ENCODE measurements around the gene GASK1A.
"Not testable (repeated sequence)": the region's sequence is repeated elsewhere in the genome, so short reads cannot be mapped to it uniquely, and the experiment has no call there.

GASK1A gene

DNA sequence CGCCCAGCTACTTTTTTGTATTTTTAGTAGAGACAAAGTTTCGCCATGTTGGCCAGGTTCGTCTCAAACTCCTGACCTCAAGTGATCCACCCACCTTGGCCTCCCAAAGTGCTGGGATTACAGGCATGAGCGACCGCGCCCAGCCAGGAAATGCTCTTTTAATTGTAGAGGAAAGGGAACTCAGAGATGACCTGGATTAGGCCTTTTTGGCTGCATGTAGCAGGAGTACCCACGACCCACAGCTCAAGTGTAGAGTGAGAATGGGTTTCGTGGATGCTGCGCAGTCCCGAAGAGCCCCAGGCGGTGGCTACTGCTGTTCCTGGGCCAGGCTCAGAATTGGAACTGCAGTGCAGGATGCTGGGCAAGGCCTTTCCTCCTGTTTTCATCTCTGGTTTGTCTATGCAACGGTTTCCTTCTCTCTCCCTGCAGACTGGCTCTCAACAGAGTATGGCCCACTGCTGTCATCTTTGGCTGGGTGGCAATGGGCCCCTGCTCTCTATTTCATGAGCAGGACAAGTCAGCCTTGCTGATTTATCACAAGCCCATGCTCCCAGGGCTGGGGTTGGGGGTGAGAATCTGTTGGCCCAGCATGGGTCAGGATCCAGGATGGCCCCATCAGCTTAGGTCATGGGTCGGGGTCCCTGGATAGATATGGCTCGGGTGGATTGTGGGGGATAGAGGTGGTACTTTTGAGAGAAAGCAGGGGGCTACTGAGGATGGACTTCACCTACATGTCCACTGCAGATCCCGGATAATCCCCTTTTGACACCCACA lies 51.2 kb downstream of the GASK1A start:
- no peak overlapping the region for H3K4me3 ChIP-seq (ENCODE audit: low read depth, low read length)

DNA sequence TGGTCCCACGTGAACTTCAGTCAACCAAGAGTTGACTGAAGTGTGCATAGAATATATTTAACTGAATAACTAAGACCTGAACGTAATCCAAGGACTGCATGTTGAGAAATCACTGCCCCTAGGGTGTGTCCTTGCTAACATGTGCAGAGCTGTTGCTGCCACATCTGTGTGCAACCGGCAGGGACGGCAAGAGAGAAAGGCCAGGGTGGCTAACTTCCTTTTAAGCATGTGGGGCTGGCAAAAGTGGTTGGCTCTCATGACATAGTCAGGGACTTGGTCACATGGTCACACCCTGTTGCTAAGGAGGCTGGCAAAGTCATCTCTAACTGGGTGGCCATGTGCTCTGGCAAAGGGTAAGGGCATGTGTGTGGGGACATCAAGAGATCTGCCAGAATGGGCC lies 52.4 kb downstream of the GASK1A start:
- H3K4me3 ChIP-seq (ENCODE audit: low read depth, low read length): no peak overlapping the region

DNA sequence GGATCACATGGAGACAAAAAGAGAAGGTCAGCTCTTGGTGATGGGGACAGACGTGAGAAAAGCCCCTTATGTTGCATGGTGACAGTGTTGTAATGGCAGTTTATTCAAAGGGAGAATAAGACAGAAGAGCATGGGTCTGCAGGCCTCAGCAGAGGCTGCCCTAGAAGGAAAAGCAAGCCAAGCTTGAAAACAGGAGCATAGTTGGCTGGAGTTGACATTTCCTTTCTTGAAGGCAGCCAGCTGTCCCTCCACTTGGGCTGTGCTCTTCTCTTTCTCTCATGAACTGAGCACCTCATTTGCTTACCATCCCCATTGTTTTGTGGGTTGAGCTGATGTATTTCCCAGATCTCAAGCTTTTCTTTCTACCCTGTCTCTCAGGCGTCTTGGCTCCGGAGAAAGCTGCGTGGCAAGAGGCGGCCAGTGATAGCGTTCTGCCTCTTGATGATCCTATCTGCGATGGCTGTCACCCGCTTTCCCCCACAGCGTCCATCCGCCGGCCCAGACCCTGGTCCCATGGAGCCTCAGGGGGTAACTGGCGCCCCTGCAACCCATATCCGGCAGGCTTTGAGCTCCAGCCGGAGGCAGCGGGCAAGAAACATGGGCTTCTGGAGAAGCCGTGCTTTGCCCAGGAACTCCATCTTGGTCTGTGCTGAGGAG lies 52.9 kb downstream of the GASK1A start:
- H3K4me3 ChIP-seq (ENCODE audit: low read depth, low read length): no peak overlapping the region

DNA sequence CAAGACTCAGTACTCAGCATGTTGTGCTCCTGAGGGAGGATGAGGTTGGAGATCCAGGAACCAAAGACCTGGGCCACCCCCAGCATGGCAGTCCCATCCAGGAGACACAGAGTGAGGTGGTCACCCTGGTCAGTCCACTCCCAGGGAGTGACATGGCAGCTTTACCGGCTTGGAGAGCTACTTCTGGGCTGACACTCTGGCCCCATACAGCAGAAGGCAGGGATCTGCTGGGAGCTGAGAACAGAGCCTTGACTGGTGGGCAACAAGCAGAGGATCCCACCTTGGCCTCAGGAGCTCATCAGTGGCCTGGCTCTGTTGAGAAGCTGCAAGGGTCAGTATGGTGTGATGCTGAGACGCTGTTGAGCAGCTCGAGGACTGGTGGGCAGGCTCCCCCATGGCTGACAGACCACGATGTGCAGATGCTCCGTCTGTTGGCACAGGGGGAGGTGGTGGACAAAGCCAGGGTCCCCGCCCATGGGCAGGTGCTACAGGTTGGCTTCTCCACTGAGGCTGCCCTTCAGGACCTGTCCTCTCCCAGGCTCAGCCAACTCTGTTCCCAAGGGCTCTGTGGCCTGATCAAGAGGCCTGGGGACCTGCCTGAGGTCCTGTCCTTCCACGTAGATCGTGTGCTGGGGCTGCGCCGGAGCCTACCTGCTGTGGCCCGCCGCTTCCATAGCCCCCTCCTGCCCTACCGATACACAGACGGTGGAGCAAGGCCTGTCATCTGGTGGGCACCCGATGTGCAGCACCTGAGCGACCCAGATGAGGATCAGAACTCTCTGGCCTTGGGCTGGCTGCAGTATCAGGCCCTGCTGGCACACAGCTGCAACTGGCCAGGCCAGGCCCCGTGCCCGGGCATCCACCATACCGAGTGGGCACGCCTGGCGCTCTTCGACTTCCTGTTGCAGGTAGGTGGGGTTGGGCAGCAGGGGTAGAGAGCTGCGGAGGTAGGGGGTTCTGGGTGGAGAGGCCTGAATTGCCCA lies 53.8 kb downstream of the GASK1A start:
- H3K4me3 ChIP-seq (ENCODE audit: low read depth, low read length): no peak overlapping the region

DNA sequence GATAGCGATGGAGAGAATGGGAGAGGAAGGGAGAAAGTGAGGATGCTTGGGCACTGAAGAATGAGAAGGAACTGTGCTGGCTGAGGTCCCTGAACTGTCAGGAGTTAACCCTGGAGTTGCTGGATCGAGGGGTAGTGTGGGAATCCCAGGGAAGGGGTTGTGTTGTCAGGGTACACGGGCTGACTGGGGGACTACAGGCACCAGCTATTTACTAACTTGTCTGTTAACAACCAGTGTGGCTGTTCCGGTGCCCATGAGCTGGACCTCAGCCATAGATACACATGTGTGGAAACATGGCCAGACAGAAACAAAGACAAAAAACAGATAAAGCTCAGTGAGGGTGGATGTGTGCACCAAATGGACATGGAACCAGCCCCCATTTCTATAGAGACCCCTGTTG lies 55.1 kb downstream of the GASK1A start:
- H3K4me3 ChIP-seq (ENCODE audit: low read depth, low read length): no peak overlapping the region

DNA sequence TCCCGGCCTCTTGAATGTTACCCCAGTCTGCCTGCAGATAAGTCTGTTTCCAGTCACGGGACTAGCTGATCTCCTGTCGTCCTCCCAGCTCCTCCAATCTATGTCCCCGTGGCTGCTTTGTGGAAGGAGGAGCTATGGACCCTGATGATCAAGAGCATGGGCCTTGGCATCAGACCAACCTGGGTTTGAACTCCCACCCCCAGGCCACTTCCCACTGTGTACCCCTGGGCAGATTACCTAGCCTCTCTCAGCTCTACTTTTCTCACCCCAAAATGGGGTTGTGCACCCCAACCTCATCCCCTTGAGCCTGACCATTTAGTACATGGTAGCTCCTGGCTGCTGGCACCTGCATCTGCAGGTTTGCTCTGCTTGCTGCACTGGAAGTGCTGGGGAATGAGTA lies 55.8 kb downstream of the GASK1A start:
- no peak overlapping the region for H3K4me3 ChIP-seq (ENCODE audit: low read depth, low read length)

DNA sequence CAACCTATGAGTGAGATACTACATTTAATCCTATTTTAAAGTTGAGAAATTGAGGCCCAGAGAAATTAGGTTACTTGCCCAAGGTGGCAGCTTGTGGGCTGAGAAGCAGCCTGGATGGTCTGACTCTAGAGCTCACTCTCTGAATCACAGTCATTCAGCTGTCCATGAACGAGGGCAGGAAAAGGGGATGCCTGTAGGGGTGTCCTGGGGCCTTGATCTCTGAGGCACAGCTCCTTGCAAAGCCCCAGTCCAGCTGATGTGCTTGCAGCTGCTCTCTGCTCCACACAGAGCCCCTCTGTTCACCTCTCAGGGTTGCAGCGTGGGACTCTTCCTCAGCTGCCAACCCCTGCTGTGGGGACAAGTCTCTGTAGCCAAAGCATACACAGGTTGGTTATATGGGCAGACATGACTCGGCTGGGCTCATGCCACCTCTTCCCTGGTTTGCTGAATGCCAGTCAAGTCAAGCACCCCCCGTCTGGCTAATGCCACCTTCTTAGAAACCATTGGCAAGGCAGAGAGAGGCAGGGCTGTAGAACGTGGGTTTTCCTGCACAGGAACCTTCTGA lies 56.8 kb downstream of the GASK1A start:
- H3K4me3 ChIP-seq (ENCODE audit: low read depth, low read length): no peak overlapping the region

DNA sequence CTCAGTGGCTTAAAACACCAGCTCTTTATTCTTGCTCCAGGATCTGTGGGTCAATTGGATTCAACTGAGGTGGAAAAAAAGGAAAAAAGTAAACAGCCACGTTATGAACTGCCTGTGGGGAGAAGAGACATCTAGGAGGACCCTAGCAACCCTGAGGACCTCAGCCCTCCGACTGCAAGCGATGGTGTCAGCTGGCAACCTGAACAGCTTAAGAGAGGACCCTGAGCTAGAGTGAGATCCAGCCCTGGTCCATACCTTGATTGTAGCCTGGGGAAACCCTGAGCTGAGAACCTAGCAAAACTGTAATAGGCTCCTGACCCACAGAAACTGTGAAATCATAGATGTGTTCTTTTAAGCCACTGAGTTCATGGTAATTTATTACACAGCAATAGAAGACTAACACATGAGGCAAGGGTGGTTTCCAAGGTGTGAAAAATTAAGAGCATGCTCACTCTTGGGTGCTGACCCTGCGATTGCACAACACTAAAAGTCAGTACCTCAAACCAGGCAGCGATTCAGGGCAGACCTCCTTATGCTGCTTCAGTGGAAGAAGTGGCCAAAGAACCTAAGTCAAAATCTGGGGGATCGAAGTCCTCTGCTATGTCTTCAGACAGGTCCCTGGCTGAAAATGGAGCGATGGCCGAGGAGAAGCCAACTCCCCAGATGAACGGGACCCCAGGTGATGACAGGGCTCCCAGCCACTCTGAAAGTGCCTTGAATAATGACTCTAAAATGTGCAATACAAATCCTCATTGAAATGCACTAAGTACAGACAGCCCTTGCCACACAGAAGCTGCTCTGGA lies 57.7 kb downstream of the GASK1A start:
- H3K4me3 ChIP-seq (ENCODE audit: low read depth, low read length): no peak overlapping the region

DNA sequence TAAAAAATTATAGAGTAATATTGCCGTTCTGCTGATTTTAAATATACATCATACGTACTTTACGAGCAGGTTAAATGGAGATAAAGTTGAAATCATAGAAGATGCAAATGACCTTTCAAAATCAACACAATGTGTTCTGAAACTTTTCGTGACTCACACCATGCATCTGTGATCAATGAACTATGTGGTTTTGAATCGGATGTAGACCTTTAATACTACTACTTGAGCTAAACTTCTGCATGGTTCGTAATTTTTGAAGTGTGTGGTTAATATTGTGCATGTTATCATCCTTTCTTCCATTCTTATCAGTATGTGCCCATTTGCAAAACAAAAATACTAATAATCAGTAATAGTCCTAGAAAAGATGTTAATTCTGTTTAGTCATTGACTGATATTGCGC lies 58.9 kb downstream of the GASK1A start:
- no peak overlapping the region for H3K4me3 ChIP-seq (ENCODE audit: low read depth, low read length)

DNA sequence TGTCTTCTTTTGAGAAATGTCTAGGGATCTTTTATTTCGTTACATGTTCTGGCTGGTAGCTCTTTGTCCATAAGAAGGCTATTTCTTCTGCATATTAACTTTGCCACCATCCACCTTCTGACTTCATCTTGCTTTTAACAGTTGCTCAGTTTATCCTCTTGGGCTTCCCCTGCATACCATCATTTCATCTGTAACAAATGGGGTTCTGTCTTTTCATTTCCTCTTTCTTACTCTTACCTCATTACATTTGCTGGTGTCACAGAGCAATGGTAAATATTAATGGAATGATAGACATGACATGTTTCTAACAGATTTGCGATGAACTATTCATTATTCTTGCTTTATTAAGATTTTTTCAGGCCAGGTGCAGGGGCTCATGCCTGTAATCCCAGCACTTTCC lies 62.4 kb downstream of the GASK1A start:
- H3K4me3 ChIP-seq (ENCODE audit: low read depth, low read length): no peak overlapping the region

DNA sequence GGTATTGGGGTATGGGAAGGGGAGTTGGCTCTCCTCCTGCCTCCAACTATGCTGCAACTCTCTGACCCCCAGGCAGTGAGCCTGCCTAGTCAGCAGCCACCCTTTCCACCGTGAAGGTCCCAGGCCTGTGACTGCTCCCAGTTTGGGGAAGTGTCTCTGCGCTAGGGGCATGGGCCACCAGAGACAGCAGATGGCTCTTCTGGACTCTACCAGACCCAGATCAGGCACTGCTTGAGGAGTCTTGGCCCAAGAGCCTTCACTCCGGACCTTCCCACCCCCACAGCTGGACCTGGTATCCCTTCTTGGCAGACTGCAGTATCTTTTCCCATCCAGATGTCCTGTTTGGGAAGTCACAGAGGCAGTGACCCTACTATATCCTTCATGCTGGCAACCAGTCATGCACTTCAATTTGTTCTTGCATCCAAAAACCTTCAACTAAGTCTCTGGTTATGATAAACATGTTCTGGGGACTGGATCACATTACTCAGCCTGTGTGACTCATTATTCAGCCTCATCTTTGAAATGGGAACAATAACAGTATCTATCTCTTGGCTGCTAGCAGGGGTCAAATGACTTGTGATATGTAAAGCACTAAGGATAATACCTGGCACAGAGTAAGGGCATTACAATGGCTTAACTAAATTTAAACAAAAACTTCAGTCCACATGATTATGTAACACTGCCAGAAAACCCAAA lies 64.1 kb downstream of the GASK1A start:
- H3K4me3 ChIP-seq (ENCODE audit: low read depth, low read length): no peak overlapping the region

DNA sequence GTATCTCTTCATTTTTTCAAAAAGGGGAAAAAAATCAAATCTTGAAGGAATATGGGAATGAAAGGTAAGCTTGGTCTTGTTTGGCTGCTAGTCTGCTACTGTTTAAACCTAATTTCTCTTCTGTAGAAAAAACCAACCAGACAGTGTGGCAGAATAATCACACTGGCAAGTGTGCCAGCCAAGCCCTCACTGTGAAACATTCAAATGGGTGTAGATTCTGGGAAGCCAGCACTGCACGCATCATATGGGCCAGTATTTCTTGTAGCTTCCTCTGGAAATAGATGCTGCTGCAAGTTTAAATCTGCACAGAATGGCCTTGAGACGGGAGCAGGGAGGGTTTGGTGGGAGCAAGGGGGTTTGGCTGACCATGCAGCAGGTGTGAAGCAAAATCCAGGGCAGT lies 64.7 kb downstream of the GASK1A start:
- H3K4me3 ChIP-seq (ENCODE audit: low read depth, low read length): no peak overlapping the region

DNA sequence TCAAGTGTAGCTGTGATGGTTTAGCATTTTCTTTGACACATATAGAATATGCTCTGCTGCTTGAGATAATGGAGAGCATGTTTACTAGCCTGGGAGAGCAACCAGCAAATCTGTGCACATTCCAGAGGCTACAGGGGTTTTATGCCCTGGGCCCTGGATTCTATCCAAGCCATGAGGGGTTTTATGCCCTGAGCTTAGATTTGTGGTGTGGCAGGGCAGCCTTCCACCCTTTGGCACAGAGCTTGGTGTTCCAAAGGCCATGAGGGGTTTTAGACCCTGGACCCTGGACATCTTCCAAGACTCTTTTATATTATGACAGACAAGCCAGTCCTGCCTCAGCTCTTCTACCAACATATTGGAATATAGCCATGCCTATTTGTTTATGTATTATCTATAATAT lies 66.0 kb downstream of the GASK1A start:
- not testable (repeated sequence) for H3K4me3 ChIP-seq (ENCODE audit: low read depth, low read length)

DNA sequence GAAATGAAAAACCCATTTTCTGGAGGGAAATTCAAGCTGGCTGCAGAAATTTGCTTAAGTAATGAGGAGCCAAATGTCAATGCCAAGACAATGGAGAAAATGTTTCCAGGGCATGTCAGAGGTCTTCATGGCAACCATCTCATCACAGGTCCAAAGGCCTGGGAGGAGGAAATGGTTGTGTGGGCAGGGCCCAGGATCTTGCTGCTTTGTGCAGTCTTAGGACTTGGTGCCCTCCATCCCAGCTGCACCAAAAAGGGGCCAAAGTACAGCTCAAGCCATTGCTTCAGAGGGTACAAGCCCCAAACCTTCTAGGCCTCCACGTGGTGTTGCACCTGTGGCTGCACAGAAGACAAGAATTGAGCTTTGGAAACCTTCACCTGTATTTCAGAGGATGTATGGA lies 67.5 kb downstream of the GASK1A start:
- no peak overlapping the region for H3K4me3 ChIP-seq (ENCODE audit: low read depth, low read length)

DNA sequence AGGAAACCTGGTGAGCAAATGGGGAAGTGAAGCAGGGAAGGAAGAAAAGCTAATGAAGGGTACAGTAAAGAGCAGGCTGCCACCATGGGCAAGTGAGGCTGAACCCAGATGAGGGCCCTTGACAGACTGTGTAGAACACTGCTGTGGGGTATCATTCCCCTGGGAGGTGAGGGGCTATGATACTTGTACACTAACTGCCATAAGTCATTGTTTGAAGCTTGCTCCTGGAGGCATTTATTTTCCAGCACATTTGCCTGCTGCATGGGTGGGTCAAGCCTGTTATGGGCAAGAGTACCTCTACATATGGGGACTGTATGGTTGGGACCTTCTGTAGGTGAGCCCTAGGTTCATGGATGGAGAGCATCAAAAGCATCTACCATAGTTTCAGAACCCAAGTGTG lies 69.4 kb downstream of the GASK1A start:
- no peak overlapping the region for H3K4me3 ChIP-seq (ENCODE audit: low read depth, low read length)

DNA sequence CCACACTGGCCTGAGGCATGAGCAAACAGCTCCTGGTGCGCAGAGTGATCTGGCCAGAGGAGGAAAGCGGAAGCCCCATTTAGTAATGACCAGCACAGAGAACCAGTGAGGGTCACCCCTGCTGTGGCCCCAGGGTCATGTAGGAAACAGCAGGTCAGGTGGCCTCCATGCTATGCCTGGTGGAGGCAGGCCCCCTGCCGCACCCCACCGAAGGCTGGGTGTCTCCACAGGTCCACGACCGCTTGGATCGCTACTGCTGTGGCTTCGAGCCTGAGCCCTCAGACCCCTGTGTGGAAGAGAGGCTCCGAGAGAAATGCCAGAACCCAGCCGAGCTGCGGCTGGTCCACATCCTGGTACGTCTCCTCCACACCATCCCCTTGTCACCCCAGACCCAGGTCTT lies 74.2 kb downstream of the GASK1A start:
- no peak overlapping the region for H3K4me3 ChIP-seq (ENCODE audit: low read depth, low read length)

DNA sequence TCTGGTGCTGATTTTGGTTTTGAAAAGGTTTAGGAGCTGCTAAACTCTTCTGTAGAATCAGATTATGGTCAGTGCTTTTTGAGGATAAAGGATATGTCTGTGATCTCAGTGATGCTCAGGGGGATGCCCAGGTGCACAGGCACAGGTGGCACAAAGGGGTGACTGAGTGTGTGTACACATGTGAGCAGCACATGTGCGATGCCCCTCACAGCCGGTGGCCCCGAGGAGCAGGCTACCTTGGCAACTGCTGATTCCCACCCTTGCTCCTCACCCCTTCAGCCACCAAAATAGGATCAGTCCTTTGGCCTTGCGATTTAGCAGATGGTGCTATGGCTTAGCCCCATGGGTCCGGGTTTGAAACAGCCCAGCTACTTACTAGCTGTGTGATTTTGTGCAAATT lies 75.6 kb downstream of the GASK1A start:
- no peak overlapping the region for H3K4me3 ChIP-seq (ENCODE audit: low read depth, low read length)

DNA sequence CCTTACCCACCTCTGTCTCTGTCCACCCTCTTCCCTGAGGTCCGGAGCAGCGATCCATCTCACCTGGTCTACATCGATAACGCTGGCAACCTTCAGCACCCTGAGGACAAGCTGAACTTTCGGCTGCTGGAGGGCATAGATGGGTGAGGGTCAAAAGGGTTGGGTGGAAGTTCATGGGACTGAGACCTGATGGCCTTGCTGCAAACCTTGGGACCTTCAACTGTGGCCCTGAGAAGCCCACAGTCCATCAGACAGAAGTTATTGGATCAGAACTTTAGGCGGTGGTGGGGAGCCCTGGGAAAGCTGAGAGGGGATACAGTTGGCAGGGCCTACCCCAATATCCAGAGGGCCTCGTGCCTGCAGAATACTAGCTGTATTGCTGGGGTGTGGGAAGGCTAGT lies 76.3 kb downstream of the GASK1A start:
- H3K4me3 ChIP-seq (ENCODE audit: low read depth, low read length): no peak overlapping the region

DNA sequence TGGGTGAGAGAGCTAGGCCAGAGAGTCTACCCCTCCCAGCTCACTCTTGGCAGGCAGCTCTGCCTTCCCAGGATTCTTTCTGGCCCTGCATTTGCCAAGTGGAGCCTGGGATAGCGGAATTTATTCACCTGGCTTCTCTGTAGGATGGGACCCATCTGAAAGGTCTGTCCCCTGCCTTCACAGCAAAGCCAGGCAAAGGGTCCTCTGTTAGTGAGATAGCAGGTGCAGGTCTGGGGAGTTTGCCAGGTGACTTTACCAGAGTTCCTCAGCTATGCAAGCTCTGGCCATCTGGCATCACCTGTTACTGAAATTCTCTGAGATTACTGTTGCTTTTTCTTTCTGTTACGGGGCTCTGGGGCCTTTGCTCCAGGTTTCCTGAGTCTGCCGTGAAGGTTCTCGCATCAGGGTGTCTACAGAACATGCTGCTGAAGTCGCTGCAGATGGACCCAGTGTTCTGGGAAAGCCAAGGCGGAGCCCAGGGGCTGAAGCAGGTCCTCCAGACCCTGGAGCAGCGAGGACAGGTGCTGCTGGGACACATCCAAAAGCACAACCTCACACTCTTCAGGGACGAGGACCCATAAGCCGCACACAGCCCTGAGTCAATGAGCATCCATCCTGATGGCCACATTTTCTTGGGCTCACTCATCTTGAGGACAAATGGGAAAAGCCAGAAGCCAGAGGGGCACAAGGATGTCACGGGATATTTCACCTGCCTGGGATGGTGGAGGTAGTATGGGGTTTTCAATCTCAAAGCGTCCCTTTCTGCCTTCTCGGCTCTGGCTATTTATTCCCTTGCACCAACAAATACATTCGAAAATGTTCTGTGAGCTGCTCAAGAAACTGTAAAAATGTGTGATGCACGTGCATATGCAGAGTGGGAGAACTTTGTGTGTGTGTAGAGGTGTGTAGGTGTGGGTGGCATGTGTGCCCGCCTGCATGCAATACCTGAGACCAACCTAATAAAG lies 77.0 kb downstream of the GASK1A start:
- H3K4me3 ChIP-seq (ENCODE audit: low read depth, low read length): no peak overlapping the region
